Measurements from ENCODE around the gene EAF1.
"Not testable (repeated sequence)": the region's sequence is repeated elsewhere in the genome, so short reads cannot be mapped to it uniquely, and the experiment has no call there.

EAF1 gene

GRCh38 chr3:15479400-15480224 lies 52.2 kb downstream of the EAF1 start:
- no peak for DNase-seq (ENCODE audit: low read depth, low spot score)

DNA sequence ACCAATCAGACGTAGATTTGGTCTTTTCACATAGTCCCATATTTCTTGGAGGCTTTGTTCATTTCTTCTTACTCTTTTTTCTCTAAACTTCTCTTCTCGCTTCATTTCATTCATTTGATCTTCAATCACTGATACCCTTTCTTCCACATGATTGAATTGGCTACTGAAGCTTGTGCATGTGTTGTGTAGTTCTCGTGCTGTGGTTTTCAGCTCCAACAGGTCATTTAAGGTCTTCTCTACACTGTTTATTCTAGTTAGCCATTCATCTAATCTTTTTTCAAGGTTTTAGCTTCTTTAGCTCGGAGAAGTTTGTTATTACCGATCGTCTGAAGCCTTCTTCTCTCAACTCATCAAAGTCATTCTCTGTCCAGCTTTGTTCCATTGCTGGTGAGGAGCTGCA lies 57.2 kb downstream of the EAF1 start:
- not testable (repeated sequence) for DNase-seq (ENCODE audit: low read depth, low spot score)

GRCh38 chr3:15486020-15486419 lies 58.6 kb downstream of the EAF1 start:
- no peak for DNase-seq (ENCODE audit: low read depth, low spot score)

GRCh38 chr3:15486979-15487378 lies 59.6 kb downstream of the EAF1 start:
- DNase-seq (ENCODE audit: low read depth, low spot score) = no peak

DNA sequence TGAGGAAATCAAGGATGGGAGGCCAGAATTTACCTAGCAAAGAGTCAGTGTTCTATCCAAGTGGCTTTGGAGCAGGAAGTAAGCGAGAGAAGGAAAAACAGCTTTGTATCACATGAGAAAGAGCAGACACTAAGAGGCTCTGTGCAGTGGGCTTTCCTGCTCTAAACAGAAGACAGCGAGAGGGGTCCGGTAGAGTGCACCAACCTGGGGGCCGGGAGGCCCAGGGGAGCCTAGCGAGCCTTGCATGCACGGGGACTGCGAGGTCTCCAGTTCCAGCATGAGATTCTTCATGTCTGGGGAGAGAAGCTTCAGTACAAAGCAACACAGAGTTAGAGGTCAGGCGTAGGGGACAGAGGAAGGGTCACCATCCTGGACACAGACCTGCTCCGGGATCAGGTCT lies 60.6 kb downstream of the EAF1 start:
- no peak for DNase-seq (ENCODE audit: low read depth, low spot score)

- DNase-seq (ENCODE audit: low read depth, low spot score) = no peak
Measured at GRCh38 chr3:15490158-15490557, 62.8 kb downstream of the EAF1 start.

DNA sequence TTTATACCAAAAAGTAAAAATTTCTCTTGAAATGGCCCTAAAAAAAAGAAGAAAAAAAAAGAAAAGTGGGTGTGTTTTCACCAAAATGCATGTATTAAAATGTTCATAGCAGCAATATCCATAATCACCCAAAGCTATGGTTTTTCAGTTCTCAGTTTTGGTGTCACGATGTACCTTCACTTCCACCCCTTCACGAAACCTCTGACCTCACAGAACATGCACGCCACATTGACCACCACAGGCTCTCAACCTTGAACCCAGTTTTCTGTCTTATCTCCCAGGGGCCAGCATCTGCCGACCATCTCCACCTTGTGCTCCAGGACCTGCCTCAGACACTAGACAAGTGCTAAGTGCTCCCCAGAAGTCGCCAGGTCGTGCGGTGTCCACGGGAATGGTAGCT lies 63.7 kb downstream of the EAF1 start:
- DNase-seq (ENCODE audit: low read depth, low spot score) = no peak

All from ELF-1 (cell line).